ENCODE data around the gene ABO.
A peak's percentile ranks its signal among the peaks of the same experiment; 100 is the strongest.
"Not testable (repeated sequence)": the region's sequence is repeated elsewhere in the genome, so short reads cannot be mapped to it uniquely, and the experiment has no call there.

The ABO gene

DNA sequence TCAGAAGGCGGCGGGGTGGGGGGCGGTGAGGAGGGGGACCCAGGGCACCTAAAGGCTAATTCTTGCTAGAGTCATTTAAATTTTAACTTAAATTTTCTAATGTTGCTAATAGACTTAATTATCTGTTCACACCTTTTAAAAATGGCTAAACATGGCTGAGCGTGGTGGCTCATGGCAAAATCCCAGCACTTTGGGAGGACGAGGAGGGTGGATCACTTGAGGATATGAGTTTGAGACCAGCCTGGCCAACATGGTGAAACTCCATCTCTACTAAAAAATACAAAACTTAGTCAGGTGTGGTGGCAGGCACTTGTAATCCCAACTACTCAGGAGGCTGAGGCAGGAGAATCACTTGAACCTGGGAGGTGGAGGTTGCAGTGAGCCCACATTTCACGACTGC lies 23.8 kb downstream of the ABO start:
- not testable (repeated sequence) for H3K9me3 Mint-ChIP-seq; ATAC-seq (ENCODE audit: low read depth); H3K4me3 Mint-ChIP-seq; H3K27me3 Mint-ChIP-seq; H3K27ac Mint-ChIP-seq; H3K4me1 Mint-ChIP-seq; H3K36me3 Mint-ChIP-seq; DNase-seq (ENCODE audit: low spot score in 2 of 2)

DNA sequence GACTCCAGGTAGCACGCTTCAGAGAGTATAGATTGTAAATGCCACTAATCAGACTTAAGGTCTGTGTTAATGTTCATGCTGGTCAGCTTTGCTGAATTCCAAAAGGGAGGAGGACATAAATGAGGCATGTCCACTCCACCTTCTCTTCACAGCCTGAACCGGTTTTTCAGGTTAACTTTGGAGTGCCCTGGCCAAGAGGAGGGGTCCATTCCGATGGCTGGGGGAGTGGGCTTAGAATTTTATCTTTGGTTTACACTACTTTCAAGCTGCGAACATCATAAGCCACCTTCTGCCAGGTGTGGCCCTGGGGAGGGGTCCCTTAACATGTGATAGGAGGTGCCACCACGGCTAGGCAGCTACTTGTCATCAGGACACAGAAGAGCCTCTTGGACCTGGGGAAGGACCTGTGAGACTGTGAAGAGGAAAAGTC lies 24.2 kb downstream of the ABO start:
- Mint-ChIP-seq H3K9me3 (no peaks in the 10 kb centered on the region), H3K27ac (no peak overlapping the region), H3K27me3 (peaks cover 9% of the 10 kb centered on the region), H3K4me3 (no peak overlapping the region), H3K36me3 (no peaks in the 10 kb centered on the region), H3K4me1 (no peaks in the 10 kb centered on the region)
- ATAC-seq (ENCODE audit: low read depth): no peak
- DNase-seq (ENCODE audit: low spot score in 2 of 2): no peak

DNA sequence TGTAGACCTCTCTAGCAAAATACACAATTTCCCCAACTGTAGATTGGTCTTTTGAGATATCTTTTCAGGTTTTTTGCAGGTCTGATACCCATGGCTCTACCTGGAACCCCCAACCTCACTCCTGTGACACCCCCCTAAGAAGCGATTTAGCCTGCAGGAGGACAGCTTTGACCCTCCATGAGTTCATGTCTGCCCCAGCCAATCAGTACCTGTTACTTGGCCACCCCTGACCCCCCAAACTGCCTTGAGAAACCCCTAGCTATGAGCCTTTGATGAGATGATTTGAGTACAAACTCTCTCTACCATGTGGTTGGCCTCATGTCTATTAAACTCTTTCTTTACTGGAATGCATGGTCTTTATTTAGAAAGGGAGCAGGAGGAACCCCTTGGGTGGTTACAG lies 25.7 kb downstream of the ABO start:
- Mint-ChIP-seq H3K9me3 (no peaks in the 10 kb centered on the region), H3K36me3 (no peaks in the 10 kb centered on the region), H3K4me1 (no peaks in the 10 kb centered on the region), H3K27ac (no peak overlapping the region), H3K4me3 (no peak overlapping the region), H3K27me3 (peaks cover 9% of the 10 kb centered on the region)
- ATAC-seq (ENCODE audit: low read depth) (no peak), DNase-seq (ENCODE audit: low spot score in 2 of 2) (no peak)

DNA sequence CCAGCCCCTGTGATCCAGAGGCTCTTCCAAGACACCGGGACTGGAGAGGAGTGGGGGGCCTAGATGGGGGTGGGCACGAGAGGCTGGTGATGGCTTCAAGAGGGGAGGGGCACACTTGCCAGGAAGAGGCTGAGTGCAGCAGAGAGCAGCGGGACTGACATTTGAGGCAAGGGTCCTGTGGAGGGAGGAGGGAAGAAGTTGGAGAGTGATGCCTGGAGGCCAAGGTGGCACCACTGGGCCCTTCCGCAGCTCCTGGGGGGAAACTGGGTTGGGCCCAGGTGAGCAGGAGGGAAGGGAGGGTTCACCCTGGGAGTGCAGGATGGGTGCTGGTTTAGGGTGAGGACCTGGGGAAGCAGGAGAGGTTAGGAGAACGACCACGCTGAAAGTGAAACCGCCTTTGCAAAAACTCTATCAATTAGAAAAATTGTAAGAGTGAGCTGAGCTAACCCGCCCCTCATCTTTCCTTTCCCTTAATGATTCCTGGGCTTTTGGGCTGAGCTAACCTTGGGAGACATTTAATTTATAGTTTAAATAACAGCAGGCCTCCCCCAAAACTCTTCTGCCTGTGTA lies 26.2 kb downstream of the ABO start:
- peaks cover 9% of the 10 kb centered on the region for H3K27me3 Mint-ChIP-seq

DNA sequence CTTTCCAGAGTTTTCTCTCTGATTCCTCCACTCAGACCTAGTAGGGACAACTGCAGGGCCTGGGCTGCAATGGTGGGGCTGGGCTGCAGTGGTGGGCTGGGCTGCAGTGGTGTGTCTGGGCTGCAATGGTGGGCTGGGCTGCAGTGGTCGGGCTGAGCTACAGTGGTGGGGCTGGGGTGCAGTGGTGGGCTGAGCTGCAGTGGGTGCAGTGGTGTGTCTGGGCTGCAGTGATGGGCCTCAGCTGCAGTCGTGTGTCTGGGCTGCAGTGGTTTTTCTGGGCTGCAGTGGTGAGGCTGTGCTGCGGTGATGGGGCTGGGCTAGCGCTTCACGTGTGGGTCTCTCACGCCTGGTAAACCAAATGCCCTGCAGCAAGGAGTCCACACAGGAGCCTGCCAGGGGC lies 27.4 kb downstream of the ABO start:
- DNase-seq (ENCODE audit: low spot score in 2 of 2) (no peak), ATAC-seq (ENCODE audit: low read depth) (no peak)
- no peak overlapping the region for H3K27ac Mint-ChIP-seq
- H3K36me3 Mint-ChIP-seq: no peaks in the 10 kb centered on the region
- H3K9me3 Mint-ChIP-seq: no peaks in the 10 kb centered on the region
- H3K4me3 Mint-ChIP-seq: no peak overlapping the region
- H3K27me3 Mint-ChIP-seq: peaks cover 9% of the 10 kb centered on the region
- H3K4me1 Mint-ChIP-seq: no peaks in the 10 kb centered on the region

More for the DNA sequence above, 26.2 kb downstream of the ABO start:
- no peak for ATAC-seq (ENCODE audit: low read depth)
- DNase-seq (ENCODE audit: low spot score in 2 of 2): no peak
- no peaks in the 10 kb centered on the region for H3K9me3 Mint-ChIP-seq
- no peaks in the 10 kb centered on the region for H3K4me1 Mint-ChIP-seq
- no peak overlapping the region for H3K27ac Mint-ChIP-seq
- H3K4me3 Mint-ChIP-seq: no peak overlapping the region
- no peaks in the 10 kb centered on the region for H3K36me3 Mint-ChIP-seq

DNA sequence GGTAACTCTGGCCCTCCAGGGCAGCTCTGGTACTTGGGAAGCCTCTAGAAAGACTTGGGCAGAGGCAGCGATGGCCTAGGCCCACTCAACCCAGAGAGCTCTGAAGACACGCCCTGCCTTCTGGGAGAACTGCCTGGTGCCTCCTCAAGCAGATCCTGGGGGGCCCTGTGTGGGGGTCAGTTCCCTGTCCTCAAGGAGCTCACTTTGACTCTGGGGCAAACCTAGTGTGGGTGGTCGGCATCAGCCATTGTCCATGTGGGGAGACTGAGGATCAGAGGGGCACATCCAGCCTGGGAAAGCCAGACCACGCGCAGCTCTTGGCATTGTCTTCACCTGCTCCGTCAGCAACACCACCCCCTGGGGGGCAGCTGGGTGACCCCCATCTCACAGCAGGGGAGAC lies 28.0 kb downstream of the ABO start:
- DNase-seq (ENCODE audit: low spot score in 2 of 2): no peak
- no peaks in the 10 kb centered on the region for H3K36me3 Mint-ChIP-seq

GRCh38 chr9:133246562-133246961 lies 28.4 kb downstream of the ABO start:
- Mint-ChIP-seq H3K27me3 (peaks cover 9% of the 10 kb centered on the region), H3K27ac (no peak overlapping the region), H3K4me1 (no peaks in the 10 kb centered on the region), H3K4me3 (no peak overlapping the region), H3K36me3 (no peaks in the 10 kb centered on the region), H3K9me3 (no peaks in the 10 kb centered on the region)
- ATAC-seq (ENCODE audit: low read depth) (no peak), DNase-seq (ENCODE audit: low spot score in 2 of 2) (no peak)

More for the DNA sequence above, 28.0 kb downstream of the ABO start:
- Mint-ChIP-seq H3K27me3 (peaks cover 9% of the 10 kb centered on the region), H3K9me3 (no peaks in the 10 kb centered on the region), H3K4me3 (no peak overlapping the region), H3K27ac (no peak overlapping the region), H3K4me1 (no peaks in the 10 kb centered on the region)
- ATAC-seq (ENCODE audit: low read depth): no peak

DNA sequence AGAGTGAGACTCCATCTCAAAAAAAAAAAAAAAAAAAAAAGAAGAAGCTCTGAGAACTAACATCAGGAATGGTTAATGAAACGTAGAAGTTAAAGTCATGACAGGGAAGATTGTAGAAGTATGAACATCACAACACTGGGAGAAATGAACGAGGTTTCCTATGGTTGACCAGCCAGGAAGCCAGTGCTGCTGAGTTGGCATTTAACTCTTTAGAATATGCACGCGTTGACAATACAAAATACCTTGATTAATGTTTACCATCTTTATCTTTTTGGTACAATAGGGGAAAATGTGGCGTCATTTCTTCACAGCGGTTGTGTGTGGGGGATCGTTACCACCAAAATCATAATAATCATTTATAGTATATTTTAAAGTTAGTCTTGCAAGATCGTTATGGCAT lies 32.0 kb downstream of the ABO start:
- Mint-ChIP-seq H3K36me3 (no peaks in the 10 kb centered on the region), H3K4me1 (peaks cover 8% of the 10 kb centered on the region), H3K27ac (no peak overlapping the region), H3K4me3 (no peak overlapping the region), H3K27me3 (peaks cover 10% of the 10 kb centered on the region), H3K9me3 (no peaks in the 10 kb centered on the region)
- no peak for ATAC-seq (ENCODE audit: low read depth)
- DNase-seq (ENCODE audit: low spot score in 2 of 2): no peak

GRCh38 chr9:133242241-133242640 lies 32.8 kb downstream of the ABO start:
- Mint-ChIP-seq H3K27me3 (peaks cover 15% of the 10 kb centered on the region), H3K4me3 (no peak overlapping the region), H3K4me1 (peaks cover 9% of the 10 kb centered on the region), H3K36me3 (no peaks in the 10 kb centered on the region), H3K27ac (no peak overlapping the region), H3K9me3 (no peaks in the 10 kb centered on the region)
- ATAC-seq (ENCODE audit: low read depth) (no peak), DNase-seq (ENCODE audit: low spot score in 2 of 2) (no peak)

GRCh38 chr9:133239533-133240090 lies 35.4 kb downstream of the ABO start:
- no peak for ATAC-seq (ENCODE audit: low read depth)
- Mint-ChIP-seq H3K27me3 (peaks cover 17% of the 10 kb centered on the region), H3K27ac (no peak overlapping the region), H3K9me3 (no peaks in the 10 kb centered on the region), H3K4me3 (no peak overlapping the region), H3K4me1 (peaks cover 9% of the 10 kb centered on the region), H3K36me3 (no peaks in the 10 kb centered on the region)
- DNase-seq (ENCODE audit: low spot score in 2 of 2): no peak

DNA sequence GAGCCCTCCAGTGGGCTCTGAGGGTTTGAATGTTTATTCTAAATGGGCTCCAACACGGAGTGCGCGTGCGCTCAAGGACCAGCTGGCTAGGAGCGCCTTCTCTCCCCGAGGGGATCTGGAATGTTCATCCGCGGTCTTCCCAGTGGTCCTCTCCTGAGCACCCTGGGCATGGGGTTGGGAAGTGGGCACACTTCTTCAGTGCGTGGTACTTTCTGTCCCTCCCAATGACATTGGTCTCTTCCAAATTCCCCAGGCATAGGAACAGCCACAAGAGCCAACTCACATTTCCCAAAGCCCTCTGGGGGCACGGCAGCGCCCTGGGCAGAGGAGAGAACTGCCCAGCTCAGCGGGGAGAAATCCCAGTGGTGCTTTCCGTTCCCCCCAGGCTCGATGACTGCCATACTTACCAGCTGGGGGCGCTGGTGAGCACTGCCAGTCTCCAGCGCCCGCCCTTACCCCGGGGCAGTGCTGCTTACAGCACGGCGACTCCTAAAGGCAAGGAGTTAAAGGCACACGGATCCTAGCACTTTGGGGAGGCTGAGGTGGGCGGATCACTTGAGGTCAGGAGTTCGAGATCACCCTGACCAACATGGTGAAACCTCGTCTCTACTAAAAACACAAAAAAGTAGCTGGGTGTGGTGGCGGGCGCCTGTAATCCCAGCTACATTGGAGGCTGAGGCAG lies 36.0 kb downstream of the ABO start:
- Mint-ChIP-seq H3K9me3 (no peaks in the 10 kb centered on the region), H3K27ac (no peak overlapping the region), H3K27me3 (peaks cover 17% of the 10 kb centered on the region), H3K4me1 (peaks cover 9% of the 10 kb centered on the region), H3K4me3 (peak overlapping the region; percentile 39), H3K36me3 (no peaks in the 10 kb centered on the region)
- peak; percentile 81 for ATAC-seq (ENCODE audit: low read depth)
- DNase-seq (ENCODE audit: low spot score in 2 of 2): peak; percentile 39 to 47

DNA sequence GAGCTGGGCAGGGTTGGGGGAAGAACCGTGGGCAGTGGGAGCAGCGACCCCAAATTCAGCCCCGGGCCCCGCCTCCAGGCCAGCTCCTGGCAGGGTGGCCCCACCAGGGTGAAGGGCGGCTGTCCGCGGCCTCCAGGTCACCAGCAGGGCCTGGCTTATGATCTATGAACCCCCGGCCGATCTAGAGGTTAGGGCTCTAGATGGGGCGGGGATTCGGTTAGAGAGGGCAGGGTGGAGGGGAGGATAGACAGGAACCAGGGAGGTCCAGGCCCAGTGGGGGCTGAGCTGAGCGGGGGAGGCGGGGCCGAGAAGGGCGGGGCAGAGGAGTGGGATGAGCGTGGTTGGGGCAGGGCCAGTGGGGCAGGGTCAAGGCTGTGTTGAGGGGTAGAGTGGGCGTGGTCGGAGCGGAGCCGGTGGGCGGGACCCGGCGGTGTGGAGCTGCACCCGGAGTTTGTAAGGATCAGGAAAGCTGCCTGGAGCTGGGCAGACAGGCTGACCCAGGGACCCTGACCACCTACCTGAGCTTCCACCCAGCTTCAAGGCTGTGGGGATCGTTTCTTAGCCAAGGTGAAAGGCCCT lies 36.6 kb downstream of the ABO start:
- peaks cover 17% of the 10 kb centered on the region for H3K27me3 Mint-ChIP-seq
- no peak for DNase-seq (ENCODE audit: low spot score in 2 of 2)
- H3K36me3 Mint-ChIP-seq: no peaks in the 10 kb centered on the region
- H3K4me1 Mint-ChIP-seq: peaks cover 9% of the 10 kb centered on the region
- peak overlapping the region; percentile 39 for H3K4me3 Mint-ChIP-seq
- H3K27ac Mint-ChIP-seq: no peak overlapping the region
- H3K9me3 Mint-ChIP-seq: no peaks in the 10 kb centered on the region
- ATAC-seq (ENCODE audit: low read depth): peak; percentile 63

DNA sequence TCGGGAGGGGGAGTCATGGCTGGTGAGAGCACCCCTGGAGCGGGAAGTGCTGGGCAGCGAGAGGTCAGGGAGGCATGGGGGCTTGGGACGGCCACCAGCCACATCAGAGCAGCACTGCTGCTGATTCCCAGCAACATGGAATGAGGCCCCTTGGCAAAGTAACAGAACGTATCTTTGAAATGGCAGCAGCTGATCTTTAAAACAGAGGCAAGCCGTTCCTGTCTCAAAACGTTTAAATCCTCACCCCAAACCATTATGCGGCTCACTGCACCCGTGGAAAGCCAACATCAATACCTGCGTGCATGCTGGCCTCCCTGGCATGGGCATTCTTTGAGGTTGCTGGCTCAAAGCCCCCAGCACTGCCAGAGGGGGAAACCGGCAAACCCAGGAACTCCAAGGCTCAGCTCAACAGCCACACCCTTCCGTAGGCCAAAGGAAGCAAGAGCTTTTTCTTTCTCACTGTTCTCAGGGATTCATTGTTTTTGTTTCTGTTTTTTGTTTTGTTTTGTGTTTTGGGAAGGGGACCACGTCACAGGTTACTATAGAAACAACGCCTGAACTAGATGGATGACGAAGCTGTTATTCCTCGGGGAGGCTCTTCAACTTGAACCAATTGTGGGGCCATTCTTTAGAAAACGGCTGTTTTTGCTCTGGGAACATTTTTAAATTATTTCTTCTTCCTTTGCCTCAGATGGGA lies 37.8 kb downstream of the ABO start:
- peaks cover 9% of the 10 kb centered on the region for H3K4me1 Mint-ChIP-seq
- H3K9me3 Mint-ChIP-seq: no peaks in the 10 kb centered on the region
- peaks cover 17% of the 10 kb centered on the region for H3K27me3 Mint-ChIP-seq
- DNase-seq (ENCODE audit: low spot score in 2 of 2) (no peak), ATAC-seq (ENCODE audit: low read depth) (no peak)
- H3K4me3 Mint-ChIP-seq: no peak overlapping the region
- H3K36me3 Mint-ChIP-seq: no peaks in the 10 kb centered on the region
- no peak overlapping the region for H3K27ac Mint-ChIP-seq
